Spinal cord (tissue), 10 donors: ENCODE measurements around the gene XXYLT1. TPM values are rescaled to one million over a fixed set of nuclear protein-coding genes. Genes with fewer than 3 reads are reported as not detected.
A peak's percentile ranks its signal among the peaks of the same experiment; 100 is the strongest.

Source experiments
- DNase-seq, 6 donors: peaks; one replicate each; pipeline versions ENCODE4 v3.0.0 to v3.0.0-alpha.2; 2013 to 2015; ENCODE audit warnings: low spot score in 6 of 6, low read depth in 4 of 6
- H3K27ac ChIP-seq: one replicate; pipeline ENCODE4 v1.5.1; 2013; ENCODE audit warnings: low read depth, low read length, control low read depth
- H3K27me3 ChIP-seq: one replicate; pipeline ENCODE4 v1.6.1; 2013; ENCODE audit warnings: low read length; ENCODE audit not compliant: control insufficient read depth, insufficient read depth
- H3K36me3 ChIP-seq: one replicate; pipeline ENCODE4 v1.6.1; 2013; ENCODE audit warnings: low read length; ENCODE audit not compliant: control insufficient read depth, insufficient read depth
- H3K4me1 ChIP-seq: one replicate; pipeline ENCODE4 v1.6.1; 2013; ENCODE audit warnings: low read length; ENCODE audit not compliant: control insufficient read depth, insufficient read depth
- H3K4me3 ChIP-seq: one replicate; pipeline ENCODE4 v1.5.1; 2013; ENCODE audit warnings: low read depth, low read length, control low read depth
- H3K9me3 ChIP-seq: one replicate; pipeline ENCODE4 v1.6.1; 2013; ENCODE audit warnings: low read length; ENCODE audit not compliant: control insufficient read depth, insufficient read depth
- WGBS: methylation state at CpG from one replicate; pipeline ENCODE4 v1.1.5; 2013; ENCODE audit warnings: missing lambda C conversion rate; ENCODE audit not compliant: insufficient coverage; 5-methylcytosine and 5-hydroxymethylcytosine counted together
- polyA plus RNA-seq, 2 donors: library from polyadenylated mRNA; unstranded; fragments of 120-200 nt; gene quantifications; one replicate each; pipeline ENCODE4 v1.2.1, GENCODE V29; 2013; ENCODE audit not compliant: insufficient read length in 2 of 2
- small RNA-seq: library from RNA; depleted of rRNA; stranded (forward); fragments of <200 nt; gene quantifications from one replicate; pipeline ENCODE3, GENCODE V24; 2014; ENCODE audit warnings: low replicate concordance
- total RNA-seq, 2 donors: library from RNA; depleted of rRNA in 1 of 2; stranded (reverse); fragments of 120-200 nt in 1 of 2; fragments of >200 nt in 1 of 2; gene quantifications; one replicate each; pipeline versions ENCODE4 v1.2.3 to v1.2.4, GENCODE V29; 2013 to 2014
- donor health status: healthy.

The XXYLT1 gene
- total and polyA plus RNA-seq, 4 donors = 28.0 to 47.9 (median 37.5) TPM

DNA sequence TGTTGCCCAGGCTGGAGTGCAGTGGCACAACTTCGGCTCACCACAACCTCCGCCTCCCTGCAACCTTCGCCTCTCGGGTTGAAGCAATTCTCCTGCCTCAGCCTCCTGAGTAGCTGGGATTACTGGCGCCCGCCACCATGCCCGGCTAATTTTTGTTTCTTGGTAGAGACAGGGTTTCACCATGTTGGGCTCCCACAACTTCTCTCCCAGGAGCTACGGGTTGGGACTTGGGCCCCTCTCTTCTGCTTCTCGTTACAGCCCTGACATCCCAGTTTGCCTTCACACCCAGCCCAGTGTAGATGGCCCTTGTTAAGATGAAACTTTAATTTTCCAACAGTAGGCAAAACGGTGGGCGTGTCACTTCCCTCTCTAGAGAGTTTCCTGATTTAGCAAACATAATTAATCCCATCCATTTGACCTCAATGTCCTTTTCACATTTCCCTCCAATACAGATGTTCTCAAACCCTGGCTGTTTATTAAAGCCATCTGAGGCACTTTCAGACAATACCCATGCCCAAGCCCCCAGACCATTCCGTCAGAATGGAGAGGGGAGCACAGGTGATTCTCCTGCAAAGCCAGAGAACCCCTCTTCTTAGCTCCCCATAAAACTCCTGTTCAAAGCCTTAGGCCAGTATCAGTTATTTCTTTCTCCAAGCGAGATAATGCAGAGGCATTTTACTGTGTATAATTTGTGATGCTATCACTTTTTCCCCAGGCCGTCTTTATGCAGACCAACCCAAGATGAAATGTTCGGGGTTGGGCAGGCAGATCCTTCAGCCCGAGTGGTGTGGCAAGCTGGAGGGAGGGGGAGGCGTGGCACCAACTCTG is 245.7 kb downstream of the XXYLT1 start:
- no peak overlapping the region for H3K27ac ChIP-seq
- no peaks in the 10 kb centered on the region for H3K27me3 ChIP-seq
- 86% methylated on average over 10 of the region's 17 CpGs for WGBS

DNA sequence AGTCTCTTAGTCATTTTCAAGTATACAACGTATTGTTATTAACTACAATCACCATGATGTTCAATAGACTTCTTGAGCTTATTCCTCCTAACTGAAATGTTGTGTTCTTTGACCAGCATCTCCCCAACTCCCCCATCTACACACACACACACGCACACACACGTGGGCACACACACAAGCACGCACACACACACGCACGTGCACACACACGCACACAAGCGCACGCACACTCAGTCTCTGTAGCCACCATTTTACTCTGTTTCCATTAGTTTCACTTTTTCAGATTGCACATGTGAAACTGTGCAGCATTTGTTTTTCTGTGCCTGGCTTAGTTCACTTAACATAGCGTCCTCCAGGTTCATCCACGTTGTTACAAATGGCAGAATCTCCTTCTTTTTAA is 247.0 kb downstream of the XXYLT1 start:
- 94% methylated on average over 10 of the region's 11 CpGs for WGBS
- Histone ChIP-seq H3K27ac (no peak overlapping the region), H3K9me3 (no peaks in the 10 kb centered on the region), H3K4me3 (no peak overlapping the region), H3K4me1 (no peaks in the 10 kb centered on the region), H3K36me3 (no peaks in the 10 kb centered on the region), H3K27me3 (no peaks in the 10 kb centered on the region)
- no peak for DNase-seq

More for the DNA sequence above, 245.7 kb downstream of the XXYLT1 start:
- Histone ChIP-seq H3K36me3 (no peaks in the 10 kb centered on the region), H3K4me1 (no peaks in the 10 kb centered on the region), H3K4me3 (no peak overlapping the region), H3K9me3 (no peaks in the 10 kb centered on the region)
- no peak for DNase-seq

DNA sequence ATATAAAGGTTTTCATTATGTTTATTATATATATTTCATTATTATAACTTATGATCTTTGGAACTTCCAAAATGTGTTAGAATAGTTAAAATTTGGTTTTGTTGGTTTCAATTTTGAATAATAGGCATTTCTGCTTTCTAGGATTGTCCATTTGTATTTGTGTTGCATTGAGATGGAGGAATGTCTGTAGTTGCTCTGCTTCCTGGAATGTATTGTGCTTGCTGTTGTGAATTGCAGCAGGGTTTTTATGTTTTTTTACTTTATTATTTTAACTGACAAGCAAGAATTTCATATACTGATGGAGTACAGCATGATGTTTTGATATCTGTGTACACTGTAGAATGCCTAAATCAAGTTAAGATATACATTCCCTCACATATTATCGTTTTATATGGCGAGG is 247.4 kb downstream of the XXYLT1 start:
- H3K4me1 ChIP-seq = no peaks in the 10 kb centered on the region
- no peaks in the 10 kb centered on the region for H3K9me3 ChIP-seq
- H3K36me3 ChIP-seq = no peaks in the 10 kb centered on the region
- no peak overlapping the region for H3K27ac ChIP-seq
- no peak for DNase-seq
- no peaks in the 10 kb centered on the region for H3K27me3 ChIP-seq
- no peak overlapping the region for H3K4me3 ChIP-seq
- WGBS = no CpG with 5 or more reads among the region's 2 CpGs

DNA sequence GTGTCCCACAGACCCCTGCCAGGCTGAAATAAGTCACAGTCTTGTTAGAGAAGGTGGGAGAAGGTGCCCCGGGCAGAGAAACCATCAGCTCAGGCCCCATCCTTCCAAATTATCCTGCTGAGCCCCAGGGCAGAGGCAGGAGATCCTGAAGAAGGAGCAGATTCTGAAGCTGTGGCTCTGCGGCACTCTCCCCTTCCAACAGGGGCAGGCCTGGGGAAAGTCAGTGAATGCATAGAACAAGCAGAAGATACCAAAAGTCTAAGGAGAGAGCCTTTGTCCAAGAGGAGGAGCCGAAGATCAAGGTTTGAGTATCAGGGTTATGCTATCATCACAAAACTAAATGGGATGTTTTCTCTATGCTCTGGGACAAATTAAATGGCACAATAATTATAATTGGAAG is 249.3 kb downstream of the XXYLT1 start:
- H3K4me1 ChIP-seq = no peaks in the 10 kb centered on the region
- WGBS = no CpG with 5 or more reads among the region's 3 CpGs

DNA sequence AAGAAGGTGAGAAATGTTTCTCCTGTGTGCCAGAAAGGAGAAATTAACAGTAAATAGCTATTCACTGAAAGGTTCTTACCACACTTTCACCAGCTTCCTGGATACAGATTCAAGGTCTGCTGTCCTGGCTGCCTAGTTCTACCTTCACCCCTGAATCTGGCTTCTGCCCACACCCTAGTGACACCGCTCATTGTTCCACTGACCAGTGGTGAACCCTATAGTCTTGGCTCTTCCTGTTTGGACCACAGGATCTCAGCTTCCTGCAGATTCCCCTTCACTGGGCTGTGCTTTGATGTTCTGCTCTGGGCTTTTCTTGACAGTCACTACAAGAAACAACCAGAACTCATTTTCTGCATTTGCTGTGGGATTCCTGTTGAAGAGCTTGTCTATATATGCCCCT is 250.0 kb downstream of the XXYLT1 start:
- H3K4me1 ChIP-seq = no peaks in the 10 kb centered on the region
- no peaks in the 10 kb centered on the region for H3K9me3 ChIP-seq
- H3K36me3 ChIP-seq = no peaks in the 10 kb centered on the region
- WGBS = 100% methylated on average over 1 of the region's 1 CpG
- no peak overlapping the region for H3K4me3 ChIP-seq
- no peak overlapping the region for H3K27ac ChIP-seq
- no peak for DNase-seq
- H3K27me3 ChIP-seq = no peaks in the 10 kb centered on the region

More for the DNA sequence above, 249.3 kb downstream of the XXYLT1 start:
- no peak overlapping the region for H3K4me3 ChIP-seq
- no peak overlapping the region for H3K27ac ChIP-seq
- H3K9me3 ChIP-seq = no peaks in the 10 kb centered on the region
- no peaks in the 10 kb centered on the region for H3K36me3 ChIP-seq
- DNase-seq = no peak
- no peaks in the 10 kb centered on the region for H3K27me3 ChIP-seq

DNA sequence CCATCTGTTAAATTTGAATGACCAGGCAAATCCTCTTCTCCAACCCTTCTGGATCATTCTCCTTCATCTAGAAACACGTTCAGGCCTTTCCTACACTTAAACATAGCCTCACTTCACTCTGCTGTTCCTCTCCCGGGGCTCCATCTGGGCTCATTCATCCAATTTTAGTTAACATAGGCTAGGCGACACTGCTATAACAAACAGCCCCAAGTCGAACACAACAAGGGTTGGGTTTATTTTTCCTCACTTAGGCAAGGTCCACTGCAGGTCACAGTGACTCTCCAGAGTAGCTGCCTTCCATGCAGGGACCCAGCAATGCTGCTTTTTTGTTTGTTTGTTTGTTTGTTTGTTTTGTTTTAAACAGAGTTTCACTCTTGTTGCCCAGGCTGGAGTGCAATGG is 250.8 kb downstream of the XXYLT1 start:
- 88% methylated on average over 4 of the region's 4 CpGs for WGBS
- Histone ChIP-seq H3K9me3 (no peaks in the 10 kb centered on the region), H3K27me3 (no peaks in the 10 kb centered on the region), H3K36me3 (no peaks in the 10 kb centered on the region), H3K4me1 (no peaks in the 10 kb centered on the region), H3K27ac (no peak overlapping the region), H3K4me3 (no peak overlapping the region)
- DNase-seq = no peak

DNA sequence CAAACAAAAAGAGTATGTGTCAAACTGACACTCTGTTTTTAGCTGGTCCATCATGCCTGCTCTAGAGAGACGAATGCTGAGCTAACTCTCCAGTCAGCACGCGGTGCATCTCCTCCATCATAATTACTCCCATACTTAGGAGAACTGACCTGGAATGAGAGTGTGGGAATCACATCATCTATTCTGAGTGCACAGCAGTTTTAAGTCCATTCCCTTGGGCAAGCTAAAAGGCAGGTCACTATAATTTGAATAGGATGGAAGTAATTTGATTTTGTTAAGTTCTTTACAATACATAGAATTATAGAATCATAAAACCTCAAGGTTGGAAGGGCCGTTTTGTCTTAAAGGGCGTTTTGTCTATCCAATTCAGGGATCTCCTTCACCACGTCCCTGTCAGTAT is 251.6 kb downstream of the XXYLT1 start:
- H3K4me3 ChIP-seq = no peak overlapping the region
- peak in 1 of 6 donors; percentile 58 for DNase-seq

More for the DNA sequence above, 251.6 kb downstream of the XXYLT1 start:
- 74% methylated on average over 3 of the region's 6 CpGs for WGBS
- Histone ChIP-seq H3K27ac (no peak overlapping the region), H3K4me1 (no peaks in the 10 kb centered on the region), H3K36me3 (no peaks in the 10 kb centered on the region), H3K27me3 (no peaks in the 10 kb centered on the region), H3K9me3 (no peaks in the 10 kb centered on the region)

Small RNA genes lying within 50 kb of the gene (small RNA-seq; reads per million reads assigned to genes)
- not detected for gene MIR3137
- not detected for gene RN7SL36P
- gene RNU6-25P = not detected

Other genes with a start within 250 kb of the XXYLT1 start
- gene ACAP2, start 171.9 kb upstream of the XXYLT1 start, total RNA-seq = 100 to 1,000 TPM in 1 of 2 donors, 10 to 100 TPM in 1; 71.7 to 197 TPM
- 10 to 100 TPM; 34.5 to 42.6 TPM for gene ACAP2, start 171.9 kb upstream of the XXYLT1 start, polyA plus RNA-seq